ENCODE measurements around the gene PRPS2. TPM values are rescaled to one million over a fixed set of nuclear protein-coding genes. Genes with fewer than 3 reads are reported as not detected.

The PRPS2 gene
- total RNA-seq, 4 donors from 2014 or later = 20.6 to 35.5 (median 33.6) TPM

DNA sequence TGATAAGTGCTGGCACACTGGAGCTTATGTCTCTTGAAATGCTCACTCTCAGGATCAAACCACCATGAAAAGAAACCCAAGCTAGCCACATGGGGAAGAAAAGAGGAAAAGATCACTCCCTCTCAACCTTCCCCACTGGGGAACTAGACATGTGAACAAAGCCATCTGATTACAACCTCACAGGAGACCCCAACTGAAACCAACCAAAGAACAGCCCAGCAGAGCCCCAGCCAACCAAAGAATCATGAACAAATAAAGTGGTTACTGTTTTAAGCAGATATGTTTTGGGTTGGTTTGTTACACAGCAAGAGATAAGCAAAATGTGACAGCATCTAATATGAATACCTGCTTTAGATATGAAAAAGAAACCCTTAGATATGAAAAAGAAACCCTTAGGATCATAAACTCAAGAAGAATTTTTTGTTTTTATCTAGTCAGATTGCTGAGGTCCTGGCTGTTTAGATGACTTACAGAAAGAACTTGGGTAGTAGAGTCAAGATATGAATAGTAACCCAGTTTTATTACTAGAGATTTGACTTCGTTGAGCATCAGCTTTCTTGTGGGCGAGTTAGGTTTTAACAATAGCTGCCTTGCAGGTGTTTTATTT, 52.0 kb downstream of the PRPS2 start:
- no peaks in the 10 kb centered on the region for H3K36me3 ChIP-seq
- H3K9me3 ChIP-seq = no peaks in the 10 kb centered on the region
- H3K27me3 ChIP-seq = no peaks in the 10 kb centered on the region
- no peak overlapping the region for H3K4me3 ChIP-seq
- no peak for ATAC-seq
- TF ChIP-seq, protein P1, sequence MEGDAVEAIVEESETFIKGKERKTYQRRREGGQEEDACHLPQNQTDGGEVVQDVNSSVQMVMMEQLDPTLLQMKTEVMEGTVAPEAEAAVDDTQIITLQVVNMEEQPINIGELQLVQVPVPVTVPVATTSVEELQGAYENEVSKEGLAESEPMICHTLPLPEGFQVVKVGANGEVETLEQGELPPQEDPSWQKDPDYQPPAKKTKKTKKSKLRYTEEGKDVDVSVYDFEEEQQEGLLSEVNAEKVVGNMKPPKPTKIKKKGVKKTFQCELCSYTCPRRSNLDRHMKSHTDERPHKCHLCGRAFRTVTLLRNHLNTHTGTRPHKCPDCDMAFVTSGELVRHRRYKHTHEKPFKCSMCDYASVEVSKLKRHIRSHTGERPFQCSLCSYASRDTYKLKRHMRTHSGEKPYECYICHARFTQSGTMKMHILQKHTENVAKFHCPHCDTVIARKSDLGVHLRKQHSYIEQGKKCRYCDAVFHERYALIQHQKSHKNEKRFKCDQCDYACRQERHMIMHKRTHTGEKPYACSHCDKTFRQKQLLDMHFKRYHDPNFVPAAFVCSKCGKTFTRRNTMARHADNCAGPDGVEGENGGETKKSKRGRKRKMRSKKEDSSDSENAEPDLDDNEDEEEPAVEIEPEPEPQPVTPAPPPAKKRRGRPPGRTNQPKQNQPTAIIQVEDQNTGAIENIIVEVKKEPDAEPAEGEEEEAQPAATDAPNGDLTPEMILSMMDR (IDR thresholded peaks at IDR 0.05) = no peak
- TF ChIP-seq POLR2AphosphoS5 (IDR thresholded peaks at IDR 0.05) (no peak), EP300 (IDR thresholded peaks at IDR 0.05) (no peak), POLR2A (IDR thresholded peaks at IDR 0.05) (no peak)
- 70 to 92% methylated on average over 2 of the region's 2 CpGs for WGBS, 2 donors (ENCODE audit: low coverage in 1 of 2)
- no peak overlapping the region for H3K27ac ChIP-seq
- H3K4me1 ChIP-seq = no peaks in the 10 kb centered on the region

DNA sequence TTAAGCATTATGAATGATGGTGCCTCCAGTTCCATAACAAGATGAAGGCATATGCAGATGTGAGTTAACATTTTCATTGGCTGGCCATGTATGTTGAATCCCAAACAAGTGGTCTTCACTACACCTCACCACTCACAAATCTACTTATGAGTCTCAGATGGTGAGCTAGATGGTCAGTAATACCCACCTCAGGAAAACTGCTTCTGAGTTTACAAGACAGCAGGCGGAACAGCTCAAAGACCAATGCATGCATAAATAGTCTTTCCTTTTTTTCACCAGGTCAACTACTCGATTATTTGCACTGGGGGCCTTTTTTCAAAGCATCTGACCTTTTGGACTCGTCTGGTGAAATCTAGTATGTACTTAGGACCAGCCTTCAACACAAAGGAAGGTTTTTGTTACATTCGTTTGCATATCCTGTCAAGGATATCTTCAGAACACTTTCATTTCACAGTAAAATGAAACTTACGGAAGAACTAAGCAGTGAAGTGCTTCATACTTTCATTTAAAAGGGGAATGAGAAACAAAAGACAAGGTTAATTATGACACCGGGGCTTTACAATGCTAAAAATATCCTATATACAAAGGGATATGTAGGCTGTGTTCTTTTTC, 52.6 kb downstream of the PRPS2 start:
- H3K27ac ChIP-seq = no peak overlapping the region
- H3K4me3 ChIP-seq = peak overlapping the region in 1 of 2 donors; percentile 8
- H3K4me1 ChIP-seq = no peaks in the 10 kb centered on the region
- 9 to 34% methylated on average over 4 of the region's 6 CpGs for WGBS, 2 donors (ENCODE audit: low coverage in 1 of 2)
- H3K36me3 ChIP-seq = no peaks in the 10 kb centered on the region
- H3K9me3 ChIP-seq = no peaks in the 10 kb centered on the region
- H3K27me3 ChIP-seq = no peaks in the 10 kb centered on the region
- no peak for ATAC-seq
- TF ChIP-seq EP300 (IDR thresholded peaks at IDR 0.05) = no peak

GRCh38 chrX:12844319-12844718, 53.1 kb downstream of the PRPS2 start:
- no peak for TF ChIP-seq POLR2AphosphoS5 (IDR thresholded peaks at IDR 0.05)
- no peak for TF ChIP-seq POLR2A (IDR thresholded peaks at IDR 0.05)
- TF ChIP-seq, protein P1 (IDR thresholded peaks at IDR 0.05) = no peak
- TF ChIP-seq EP300 (IDR thresholded peaks at IDR 0.05) = no peak
- Histone ChIP-seq H3K27ac (no peak overlapping the region), H3K36me3 (no peaks in the 10 kb centered on the region), H3K4me1 (no peaks in the 10 kb centered on the region), H3K4me3 (no peak overlapping the region), H3K27me3 (no peaks in the 10 kb centered on the region), H3K9me3 (no peaks in the 10 kb centered on the region)
- ATAC-seq = no peak
- WGBS, 2 donors (ENCODE audit: low coverage in 1 of 2) = 34 to 37% methylated on average over 2 to 3 of the region's 3 CpGs

DNA sequence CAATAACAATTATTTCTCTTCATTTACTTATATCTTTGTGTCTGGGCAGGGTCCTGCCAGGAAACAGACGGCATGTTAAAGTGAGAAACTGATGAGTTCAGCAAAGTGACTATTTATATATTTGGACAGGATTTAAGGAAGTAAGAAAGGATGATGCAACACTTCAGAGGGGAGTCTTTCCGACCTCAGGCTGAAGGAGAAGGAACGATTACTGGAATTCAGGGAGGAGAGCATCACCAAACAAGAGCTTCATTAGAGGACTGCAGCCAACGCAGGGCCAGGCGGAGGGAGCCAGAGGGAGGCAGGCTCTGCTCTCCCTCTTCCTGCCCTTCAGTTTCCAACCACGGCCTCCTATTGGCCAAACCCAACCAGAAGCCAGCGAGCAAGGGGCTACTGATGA, 74.1 kb downstream of the PRPS2 start:
- H3K9me3 ChIP-seq = peaks cover 0 to 8% (median 0%) of the 10 kb centered on the region in 3 donors
- WGBS, 2 donors (ENCODE audit: low coverage in 1 of 2) = 57 to 66% methylated on average over 6 to 7 of the region's 7 CpGs
- H3K27me3 ChIP-seq = no peaks in the 10 kb centered on the region
- ATAC-seq = no peak
- no peaks in the 10 kb centered on the region for H3K4me1 ChIP-seq
- no peak for TF ChIP-seq EP300 (IDR thresholded peaks at IDR 0.05)
- TF ChIP-seq, protein P1 (IDR thresholded peaks at IDR 0.05) = no peak
- no peak for TF ChIP-seq POLR2A (IDR thresholded peaks at IDR 0.05)
- no peak for TF ChIP-seq POLR2AphosphoS5 (IDR thresholded peaks at IDR 0.05)
- no peak overlapping the region for H3K4me3 ChIP-seq
- no peak overlapping the region for H3K27ac ChIP-seq
- no peaks in the 10 kb centered on the region for H3K36me3 ChIP-seq

DNA sequence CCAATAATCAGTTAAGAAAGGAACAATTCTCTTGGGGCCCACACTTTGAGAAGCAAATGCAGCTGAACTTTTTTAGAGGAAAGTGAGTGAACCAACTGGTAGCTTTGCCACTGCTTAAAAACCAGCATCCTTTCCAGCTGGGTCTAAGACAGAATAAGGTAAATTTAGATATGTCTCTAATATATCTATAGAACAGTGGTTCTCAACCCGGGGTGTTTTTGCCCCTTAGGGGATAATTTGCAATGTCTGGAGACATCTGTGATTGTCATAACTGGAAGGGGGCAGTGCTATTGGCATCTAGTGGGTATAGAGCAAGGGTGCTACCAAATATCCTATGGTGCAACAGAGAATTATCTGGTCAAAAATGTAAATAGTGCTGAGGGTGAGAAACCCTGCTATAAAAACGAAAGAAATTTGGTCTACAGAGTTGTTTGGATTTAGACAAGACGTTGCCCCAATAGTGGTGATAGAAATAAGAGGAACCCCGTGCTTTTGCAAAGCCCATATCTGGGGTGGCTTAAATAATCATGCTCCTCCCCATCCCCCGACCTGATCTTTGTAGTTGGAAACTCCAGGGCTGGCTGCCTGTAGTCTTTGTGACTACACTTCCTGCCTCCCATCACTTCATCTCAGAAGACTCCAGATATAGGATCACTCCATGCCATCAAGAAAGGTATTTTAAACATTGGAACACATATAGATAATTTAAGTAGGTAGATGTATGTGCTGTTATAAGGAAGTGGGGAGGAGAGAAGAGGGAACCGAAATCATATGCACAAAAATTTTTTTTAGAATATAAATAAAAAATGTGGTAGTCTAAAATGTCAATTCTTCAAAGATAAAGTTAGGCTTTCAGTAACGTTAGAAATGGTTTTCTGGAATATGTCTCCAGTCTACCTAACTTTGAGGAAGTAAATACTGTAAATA, 75.5 kb downstream of the PRPS2 start, which contains the start of gene TLR7:
TSS of gene TLR7 (plus strand) at position 622 of the 927 bp plus-strand sequence. CDS start 507 bp downstream, outside the sequence.
- H3K27ac ChIP-seq = no peak within 1 kb of the TSS
- no peaks in the 10 kb centered on the region for H3K27me3 ChIP-seq
- peaks cover 0 to 5% (median 0%) of the 10 kb centered on the region in 3 donors for H3K4me1 ChIP-seq
- H3K36me3 ChIP-seq = no peaks in the 10 kb centered on the region
- no peak for ATAC-seq
- H3K9me3 ChIP-seq = peaks cover 0 to 8% (median 0%) of the 10 kb centered on the region in 3 donors
- TF ChIP-seq, protein P1 (IDR thresholded peaks at IDR 0.05) = no peak
- TF ChIP-seq POLR2A (IDR thresholded peaks at IDR 0.05) = no peak
- no peak for TF ChIP-seq POLR2AphosphoS5 (IDR thresholded peaks at IDR 0.05)
- no peak for TF ChIP-seq EP300 (IDR thresholded peaks at IDR 0.05)
- WGBS, 2 donors (ENCODE audit: low coverage in 1 of 2) = 55 to 57% methylated on average over 4 to 5 of the region's 7 CpGs
- H3K4me3 ChIP-seq = no peak within 1 kb of the TSS

All from gastroesophageal sphincter (tissue), 4 donors.